HG02852 (cell line): ENCODE data around the gene PLXNB1.

ENCODE experiments used
- ATAC-seq: cut with Tn5 transposase; IDR thresholded peaks from one replicate; pipeline ENCODE4 v1.9.1; 2021; ENCODE audit warnings: mild to moderate bottlenecking, moderate library complexity; ENCODE audit not compliant: unreplicated experiment

Gene PLXNB1

GRCh38 chr3:48418651-48419050 lies 11.2 kb downstream of the PLXNB1 start:
- no peak for ATAC-seq

GRCh38 chr3:48418140-48418539 lies 11.7 kb downstream of the PLXNB1 start:
- no peak for ATAC-seq

GRCh38 chr3:48417529-48418108 lies 12.3 kb downstream of the PLXNB1 start:
- ATAC-seq, result no peak

- ATAC-seq, result no peak
Observed at GRCh38 chr3:48416546-48416945, 13.3 kb downstream of the PLXNB1 start.

GRCh38 chr3:48416091-48416505 lies 13.8 kb downstream of the PLXNB1 start:
- no peak for ATAC-seq

- no peak for ATAC-seq
Observed at GRCh38 chr3:48415251-48415953, 14.5 kb downstream of the PLXNB1 start.

DNA sequence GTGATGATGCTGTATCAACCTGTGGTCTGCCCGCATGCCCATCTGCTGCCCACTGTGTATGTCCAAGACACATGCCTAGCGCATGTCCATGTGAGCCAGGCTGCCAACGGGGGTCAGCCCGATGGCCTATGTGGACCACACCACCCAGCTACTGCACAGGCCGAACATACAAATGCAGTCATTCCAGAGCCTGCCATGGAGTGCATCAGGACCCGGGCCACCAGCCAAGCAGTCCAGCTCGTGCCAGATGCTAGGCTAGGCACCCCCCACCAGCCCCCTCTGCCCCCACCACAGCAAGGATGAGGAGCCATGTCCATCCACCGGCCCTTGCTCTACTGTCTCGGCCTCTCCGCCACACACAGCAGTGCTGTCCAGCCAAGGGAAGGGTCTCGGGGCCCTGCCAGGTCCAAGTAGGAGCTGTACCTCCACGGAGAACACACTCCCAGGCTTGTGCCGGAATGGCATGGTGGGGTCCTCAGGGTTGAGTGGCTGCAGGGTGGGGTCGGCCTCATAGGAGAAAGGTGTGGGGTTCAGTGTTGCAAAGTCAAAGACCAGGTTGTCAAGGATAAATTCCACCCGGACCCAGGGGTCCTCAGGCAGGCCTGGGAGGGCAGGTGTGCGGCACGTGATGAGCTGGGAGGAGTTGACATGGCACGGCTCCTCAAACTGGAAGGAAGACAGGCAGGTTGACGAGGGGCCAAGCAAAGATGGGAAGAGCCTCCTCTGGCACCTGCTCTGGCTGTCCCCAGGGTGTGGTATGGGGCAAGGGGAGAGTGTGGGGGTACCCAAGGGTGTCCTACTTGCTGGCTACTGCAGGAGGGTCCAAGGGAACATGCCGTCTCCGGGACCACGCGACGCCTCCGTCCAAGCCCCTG lies 15.3 kb downstream of the PLXNB1 start:
- ATAC-seq, result no peak

- ATAC-seq, result no peak
Observed at GRCh38 chr3:48413611-48414010, 16.3 kb downstream of the PLXNB1 start.

DNA sequence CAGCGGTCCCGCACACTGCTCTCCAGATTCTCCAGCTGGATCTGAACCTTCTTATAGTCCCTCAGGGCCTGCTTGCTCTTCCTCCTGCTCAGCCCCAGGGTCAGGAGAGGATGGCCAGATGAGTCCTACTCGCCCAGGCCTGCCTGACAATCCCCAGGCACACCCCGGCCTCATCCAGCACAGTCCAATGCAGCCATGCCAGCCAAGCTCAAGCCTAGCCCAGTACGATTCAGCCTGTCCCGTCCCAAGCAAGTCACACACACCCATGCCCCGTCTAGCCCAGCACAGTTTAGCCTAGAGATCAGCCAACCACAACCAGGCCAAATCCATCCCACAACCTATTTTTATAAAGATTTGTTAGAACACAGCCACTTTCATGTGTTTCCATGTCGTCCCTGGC lies 16.8 kb downstream of the PLXNB1 start:
- no peak for ATAC-seq

DNA sequence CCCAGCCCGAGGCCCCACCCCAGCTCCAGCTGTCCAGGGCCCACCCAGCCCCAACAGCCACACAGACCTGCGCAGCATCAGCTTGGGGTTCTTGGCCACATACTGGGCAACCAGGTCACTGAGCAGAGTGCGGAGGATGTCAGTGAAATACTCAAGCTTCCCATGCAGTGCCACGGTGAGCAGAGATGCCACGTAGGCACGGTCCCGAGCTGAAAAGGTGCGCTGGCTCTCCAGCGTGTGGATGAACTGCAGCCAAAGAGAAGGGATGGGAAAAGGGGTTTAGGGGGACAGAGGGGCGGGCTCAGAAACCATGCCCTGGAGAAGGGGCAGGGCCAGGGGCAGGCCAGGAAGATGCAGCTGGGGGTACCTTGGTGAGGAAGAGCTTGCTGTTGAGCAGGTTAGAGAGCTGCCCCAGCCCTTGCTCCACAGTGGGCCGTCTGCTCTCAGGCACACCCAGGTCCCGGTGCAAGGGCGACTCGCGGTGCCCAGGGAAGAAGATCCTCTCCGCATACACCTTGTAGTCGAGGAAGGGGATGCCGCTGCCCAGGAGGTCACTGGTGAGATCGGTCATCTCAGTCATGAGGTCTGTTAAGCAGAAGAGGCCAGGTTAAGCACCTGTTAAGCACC lies 17.4 kb downstream of the PLXNB1 start:
- ATAC-seq, result no peak

- no peak for ATAC-seq
Observed at GRCh38 chr3:48411606-48412374, 18.1 kb downstream of the PLXNB1 start.

GRCh38 chr3:48411041-48411588 lies 18.8 kb downstream of the PLXNB1 start:
- ATAC-seq, result no peak

- no peak for ATAC-seq
Observed at GRCh38 chr3:48410205-48411040, 19.5 kb downstream of the PLXNB1 start.

DNA sequence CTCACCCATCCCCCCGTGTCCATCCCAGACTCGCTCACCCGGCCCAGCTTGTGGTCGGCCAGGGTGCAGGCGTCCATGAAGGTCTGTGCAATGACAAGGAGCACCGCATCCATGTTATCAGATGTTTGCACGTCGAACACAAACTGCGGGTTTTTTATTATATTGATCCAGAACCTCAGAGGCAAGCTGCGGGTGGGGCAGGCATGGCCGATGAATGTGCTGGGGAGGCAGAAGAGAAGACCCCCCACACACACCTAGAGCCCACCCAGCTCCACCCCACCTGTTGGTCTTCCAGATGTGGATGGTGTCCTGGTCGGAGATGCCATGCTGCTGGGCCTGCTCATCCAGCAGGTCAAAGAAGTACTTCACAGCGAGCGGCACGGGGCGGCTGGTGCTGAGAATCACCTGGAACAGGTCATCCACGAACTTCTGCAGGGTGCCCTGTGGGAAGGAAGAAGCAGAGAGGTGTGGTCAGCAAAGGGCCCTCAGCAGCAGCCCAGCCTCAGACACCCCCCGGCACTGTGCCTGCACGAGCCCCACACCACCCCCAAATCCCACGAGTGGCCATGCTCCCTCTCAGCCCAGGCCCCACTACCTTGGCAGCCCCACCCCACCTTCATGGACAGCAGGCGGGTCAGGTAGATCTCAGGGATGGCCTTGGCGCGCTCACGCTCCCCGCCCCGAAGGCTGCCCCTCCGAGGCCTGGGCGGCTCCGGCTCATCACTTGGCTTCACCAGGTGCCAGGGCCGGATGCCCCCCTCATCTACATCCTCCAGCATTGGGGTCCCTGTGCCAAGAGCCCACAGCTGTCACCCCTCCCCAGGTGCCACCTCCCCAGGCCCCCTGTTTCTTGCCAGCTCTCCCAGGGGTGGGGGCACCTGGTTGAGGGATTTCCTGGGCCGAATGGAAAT lies 20.3 kb downstream of the PLXNB1 start:
- no peak for ATAC-seq

DNA sequence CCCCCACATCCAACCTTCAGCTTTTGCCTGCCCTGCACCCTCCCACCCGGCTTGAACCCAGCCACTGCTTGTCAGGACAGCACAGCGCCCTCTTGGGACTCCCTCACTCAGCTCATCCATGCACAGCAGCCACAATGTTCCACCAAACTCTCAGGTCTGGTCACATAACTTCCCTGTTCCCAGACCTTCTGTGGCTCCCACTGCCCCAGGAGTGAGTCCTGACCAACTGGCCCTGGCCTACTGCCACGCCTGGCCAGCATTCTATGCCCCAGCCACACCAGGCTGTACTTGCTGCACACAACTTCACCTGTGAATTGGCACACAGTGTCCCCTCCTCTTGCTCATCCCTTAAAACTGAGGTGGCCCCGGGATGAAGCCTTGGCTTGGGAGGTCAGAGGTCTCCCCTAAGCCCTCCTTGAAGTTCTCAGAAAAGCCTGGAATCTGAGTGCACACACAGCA lies 21.0 kb downstream of the PLXNB1 start:
- ATAC-seq, result no peak

DNA sequence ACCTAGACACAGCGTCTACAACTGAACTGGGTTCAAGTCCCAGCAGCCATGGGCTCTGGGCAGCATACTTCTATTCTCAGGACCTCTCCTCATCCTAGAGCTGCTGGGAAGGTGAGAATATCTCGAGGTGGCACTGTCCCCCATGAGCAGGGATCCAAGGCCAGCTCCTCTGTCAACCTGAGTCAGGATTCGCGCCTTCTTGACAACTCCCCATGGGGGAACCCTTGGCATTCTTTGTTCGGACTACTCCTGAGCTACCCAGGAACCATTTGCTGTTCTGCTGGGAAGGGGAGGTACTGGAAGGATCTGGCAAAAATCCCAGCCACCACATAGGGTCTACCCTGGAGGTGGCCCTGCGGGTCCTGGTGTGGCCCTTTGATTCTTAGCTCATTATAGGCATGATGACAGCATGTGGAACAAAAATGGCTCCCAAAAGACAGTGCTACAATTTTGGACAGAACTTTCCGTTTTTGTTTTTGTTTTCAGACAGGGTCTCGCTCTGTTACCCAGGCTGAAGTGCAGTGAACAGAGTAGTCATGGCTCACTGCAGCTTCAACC lies 22.3 kb downstream of the PLXNB1 start:
- no peak for ATAC-seq

- no peak for ATAC-seq
Observed at GRCh38 chr3:48406443-48407431, 23.1 kb downstream of the PLXNB1 start.
